ENCODE results near the gene CDK5RAP1.
"Not testable (repeated sequence)": the region's sequence is repeated elsewhere in the genome, so short reads cannot be mapped to it uniquely, and the experiment has no call there.

CDK5RAP1 gene

GRCh38 chr20:33419140-33419974, 18.0 kb upstream of the CDK5RAP1 start:
- DNase-seq (ENCODE audit: low spot score), result no peak

GRCh38 chr20:33418033-33418432, 16.7 kb upstream of the CDK5RAP1 start:
- no peak for DNase-seq (ENCODE audit: low spot score)

GRCh38 chr20:33415948-33416347, 14.6 kb upstream of the CDK5RAP1 start:
- DNase-seq (ENCODE audit: low spot score), result peak; percentile 53

- DNase-seq (ENCODE audit: low spot score), result no peak
Measured at GRCh38 chr20:33412484-33412838, 11.1 kb upstream of the CDK5RAP1 start.

- DNase-seq (ENCODE audit: low spot score), result no peak
Measured at GRCh38 chr20:33411711-33412483, 10.6 kb upstream of the CDK5RAP1 start.

GRCh38 chr20:33411242-33411641, 9.9 kb upstream of the CDK5RAP1 start:
- no peak for DNase-seq (ENCODE audit: low spot score)

- DNase-seq (ENCODE audit: low spot score), result no peak
Measured at GRCh38 chr20:33410081-33410742, 8.9 kb upstream of the CDK5RAP1 start.

GRCh38 chr20:33408716-33409654, 7.7 kb upstream of the CDK5RAP1 start:
- no peak for DNase-seq (ENCODE audit: low spot score)

GRCh38 chr20:33408313-33408712, 7.0 kb upstream of the CDK5RAP1 start:
- no peak for DNase-seq (ENCODE audit: low spot score)

GRCh38 chr20:33407796-33408195, 6.5 kb upstream of the CDK5RAP1 start:
- no peak for DNase-seq (ENCODE audit: low spot score)

- no peak for DNase-seq (ENCODE audit: low spot score)
Measured at GRCh38 chr20:33407251-33407650, 5.9 kb upstream of the CDK5RAP1 start.

GRCh38 chr20:33404281-33404680, 3.0 kb upstream of the CDK5RAP1 start:
- no peak for DNase-seq (ENCODE audit: low spot score)

GRCh38 chr20:33401921-33402369, 626 bp upstream of the CDK5RAP1 start:
- DNase-seq (ENCODE audit: low spot score), result no peak

- DNase-seq (ENCODE audit: low spot score), result no peak
Measured at GRCh38 chr20:33400812-33401183, 521 bp downstream of the CDK5RAP1 start.

- no peak for DNase-seq (ENCODE audit: low spot score)
Measured at GRCh38 chr20:33399924-33400323, 1.4 kb downstream of the CDK5RAP1 start.

GRCh38 chr20:33394718-33395117, 6.6 kb downstream of the CDK5RAP1 start:
- no peak for DNase-seq (ENCODE audit: low spot score)

- DNase-seq (ENCODE audit: low spot score), result no peak
Measured at GRCh38 chr20:33393609-33394008, 7.7 kb downstream of the CDK5RAP1 start.

GRCh38 chr20:33391722-33392415, 9.4 kb downstream of the CDK5RAP1 start:
- DNase-seq (ENCODE audit: low spot score), result no peak

GRCh38 chr20:33389326-33389725, 12.0 kb downstream of the CDK5RAP1 start:
- not testable (repeated sequence) for DNase-seq (ENCODE audit: low spot score)

- DNase-seq (ENCODE audit: low spot score), result no peak
Measured at GRCh38 chr20:33388268-33388667, 13.1 kb downstream of the CDK5RAP1 start.

- no peak for DNase-seq (ENCODE audit: low spot score)
Measured at GRCh38 chr20:33387177-33387576, 14.1 kb downstream of the CDK5RAP1 start.
